ENCODE measurements around the gene HOXD4.

HOXD4 gene

DNA sequence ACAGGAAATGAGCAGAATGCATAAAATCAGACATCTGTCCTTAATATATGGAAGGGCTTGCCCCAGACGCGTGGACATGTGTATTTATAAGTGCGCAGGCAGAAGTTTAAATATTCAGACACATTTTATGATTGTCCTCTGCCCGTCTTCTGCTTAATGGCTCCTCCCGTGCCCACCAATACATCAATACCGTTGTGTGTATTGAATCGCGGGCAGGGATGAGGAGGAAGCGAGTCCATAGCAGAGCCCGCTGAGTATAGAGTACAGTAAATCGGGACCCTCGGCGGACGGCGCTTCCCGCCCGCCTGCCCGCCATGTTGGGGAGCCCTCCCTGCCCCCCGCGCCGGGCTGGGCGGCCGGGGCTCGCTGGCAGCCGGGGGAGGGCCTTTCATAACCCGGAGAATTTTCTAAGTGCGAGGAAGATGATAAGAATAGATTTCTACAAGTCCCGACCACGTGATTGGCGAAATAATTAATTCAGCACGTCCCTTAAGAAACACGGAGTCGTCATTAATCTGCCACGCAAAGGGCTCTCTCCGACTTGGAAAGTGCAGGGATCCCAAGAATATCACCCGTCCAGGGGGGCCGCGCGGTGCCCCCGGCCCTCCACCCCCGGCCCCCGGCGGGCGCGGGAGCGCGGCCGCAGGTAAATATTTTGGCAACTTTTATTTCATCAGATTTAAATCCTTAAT is 5.6 kb downstream of the HOXD4 start, which contains the start of gene HOXD3:
TSS of gene HOXD3 (plus strand) at position 501 of the 692 bp plus-strand sequence. CDS start 11,808 bp downstream, outside the sequence.
- no peak for DNase-seq (ENCODE audit: low spot score)

DNA sequence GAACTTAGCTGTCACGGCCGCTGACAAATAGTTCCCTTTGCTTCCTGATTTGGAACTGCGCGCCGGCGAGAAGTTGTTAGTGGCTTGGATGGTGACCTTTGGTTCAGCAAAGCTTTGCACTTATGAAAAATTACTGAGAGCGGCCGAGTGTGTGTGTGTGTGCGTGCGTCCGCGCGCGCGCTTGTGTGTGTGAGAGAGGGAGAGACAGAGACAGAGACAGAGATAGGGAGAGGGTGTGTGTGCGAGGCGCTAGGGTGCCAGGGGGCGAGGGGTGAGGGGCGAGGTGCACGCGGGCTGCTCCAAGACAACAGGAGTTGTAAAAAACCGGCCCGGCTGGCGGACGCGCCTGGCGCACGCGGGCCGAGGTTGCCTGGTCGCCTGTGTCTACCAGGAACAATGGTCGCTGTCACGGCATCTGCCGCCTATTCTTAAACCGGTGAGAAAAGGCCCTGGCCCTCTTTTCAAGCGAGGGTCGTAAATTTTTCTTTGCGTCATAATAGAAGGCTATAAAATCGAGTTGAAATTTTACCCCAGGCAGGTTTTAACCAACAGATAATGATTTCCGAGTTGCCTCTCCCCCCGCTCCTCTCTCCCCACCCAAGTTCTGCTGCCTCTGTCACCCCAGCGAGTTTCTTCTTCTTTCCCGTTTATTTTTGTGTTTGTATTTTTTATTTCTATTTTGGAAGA is 6.3 kb downstream of the HOXD4 start:
- DNase-seq (ENCODE audit: low spot score) = no peak

DNA sequence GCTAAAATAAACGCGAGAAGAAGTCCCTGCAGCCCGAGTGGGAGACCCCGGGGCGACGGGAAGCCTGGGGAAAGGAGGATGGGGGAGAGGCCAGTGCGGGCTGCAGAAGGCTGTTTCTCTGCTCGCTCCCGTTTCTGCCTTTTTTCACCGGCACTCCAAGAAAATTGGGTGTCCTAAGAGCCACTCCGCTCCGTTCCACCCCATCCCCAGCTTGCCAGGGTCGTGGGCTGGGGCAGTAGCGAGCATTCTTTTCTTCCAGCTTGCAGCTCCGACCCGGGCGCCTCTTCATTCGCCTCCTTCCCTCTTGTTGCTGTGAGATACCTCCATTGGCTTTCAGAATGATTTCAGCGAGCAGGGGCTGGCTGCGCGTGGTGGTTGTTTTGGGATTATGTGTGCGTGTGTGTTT is 6.8 kb downstream of the HOXD4 start:
- no peak for DNase-seq (ENCODE audit: low spot score)

DNA sequence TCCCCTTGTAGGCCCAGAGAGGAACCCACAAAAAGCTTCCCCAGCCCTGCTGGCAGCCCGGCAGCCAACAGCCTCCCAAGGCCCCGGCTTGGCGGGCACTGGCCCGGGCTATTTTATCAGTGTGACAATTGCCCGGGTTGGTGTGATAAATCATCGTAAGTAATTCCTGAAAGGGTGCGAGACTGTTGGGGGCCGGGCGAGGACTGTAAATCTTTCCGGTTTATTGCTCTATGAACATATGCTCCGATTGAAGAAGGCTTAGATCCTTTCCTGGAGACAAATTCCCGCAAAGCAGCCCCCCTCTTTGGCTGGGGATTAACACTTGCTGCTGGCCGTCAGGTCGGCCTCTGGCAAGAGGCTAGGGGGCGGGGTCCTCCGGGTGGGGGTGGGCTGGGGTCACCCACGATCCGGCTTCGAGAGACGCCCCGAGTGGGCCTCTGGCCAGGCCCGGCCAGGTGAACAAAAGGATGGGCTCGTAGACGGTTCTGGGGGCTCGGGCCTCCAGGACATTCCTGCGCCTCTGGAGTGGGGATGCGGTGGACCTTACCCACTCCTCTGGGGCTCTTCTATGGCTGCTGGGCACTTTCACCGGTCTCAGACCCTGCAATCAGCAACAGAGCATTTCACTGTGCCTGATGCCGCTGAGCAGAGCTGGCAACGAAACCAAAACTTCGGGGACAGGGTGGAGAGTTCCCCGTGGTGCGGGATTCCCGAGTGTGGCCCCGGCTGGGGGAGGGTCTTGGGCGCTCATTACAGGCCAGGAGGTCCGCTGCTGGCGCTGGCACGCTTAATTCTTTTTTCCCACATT is 7.7 kb downstream of the HOXD4 start:
- DNase-seq (ENCODE audit: low spot score) = no peak

GRCh38 chr2:176159663-176160250 is 8.4 kb downstream of the HOXD4 start:
- DNase-seq (ENCODE audit: low spot score) = no peak

- DNase-seq (ENCODE audit: low spot score) = no peak
Observed at GRCh38 chr2:176160251-176160985, 9.1 kb downstream of the HOXD4 start.

DNA sequence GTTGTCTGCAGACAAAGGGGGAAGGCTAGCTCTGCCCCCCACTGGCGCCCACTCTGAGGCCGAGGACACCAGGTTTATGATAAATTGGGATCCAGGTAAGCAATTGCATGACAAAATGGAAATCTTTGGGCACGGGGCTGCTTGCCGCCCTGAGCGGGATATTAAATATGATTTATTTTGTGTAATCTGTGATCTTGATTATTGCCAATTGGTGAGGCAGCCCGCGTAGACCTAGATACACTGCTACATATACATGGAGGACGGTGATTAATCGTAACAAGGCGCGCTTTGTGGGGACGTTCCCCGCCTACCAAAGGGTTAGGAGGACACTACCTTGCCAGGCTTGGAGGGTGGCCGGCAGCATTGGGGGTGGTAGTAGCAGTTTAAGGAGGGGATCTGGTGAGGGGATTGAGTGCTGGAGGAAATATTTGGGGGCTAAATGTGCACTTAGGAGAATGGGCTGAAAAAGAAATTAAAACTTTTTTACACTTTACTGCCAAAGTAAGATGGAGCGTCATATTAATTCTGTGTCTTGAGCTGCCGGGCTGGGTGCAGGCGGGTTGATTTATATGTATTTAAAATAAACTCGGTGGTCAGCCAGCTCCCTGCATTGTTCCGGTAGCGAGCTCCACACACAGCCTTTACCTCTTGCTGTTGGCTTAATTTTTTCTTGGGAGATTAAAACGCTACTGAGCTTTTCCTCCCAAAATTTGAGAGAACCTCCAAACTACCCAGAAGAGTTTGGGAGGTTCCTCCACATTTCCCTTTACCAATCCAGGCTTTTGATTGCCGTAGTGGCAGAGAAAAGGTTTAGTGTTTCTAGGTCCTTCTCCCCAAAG is 9.9 kb downstream of the HOXD4 start:
- no peak for DNase-seq (ENCODE audit: low spot score)

GRCh38 chr2:176161825-176162626 is 10.7 kb downstream of the HOXD4 start:
- DNase-seq (ENCODE audit: low spot score) = no peak

GRCh38 chr2:176162911-176163671 is 11.7 kb downstream of the HOXD4 start:
- no peak for DNase-seq (ENCODE audit: low spot score)

DNA sequence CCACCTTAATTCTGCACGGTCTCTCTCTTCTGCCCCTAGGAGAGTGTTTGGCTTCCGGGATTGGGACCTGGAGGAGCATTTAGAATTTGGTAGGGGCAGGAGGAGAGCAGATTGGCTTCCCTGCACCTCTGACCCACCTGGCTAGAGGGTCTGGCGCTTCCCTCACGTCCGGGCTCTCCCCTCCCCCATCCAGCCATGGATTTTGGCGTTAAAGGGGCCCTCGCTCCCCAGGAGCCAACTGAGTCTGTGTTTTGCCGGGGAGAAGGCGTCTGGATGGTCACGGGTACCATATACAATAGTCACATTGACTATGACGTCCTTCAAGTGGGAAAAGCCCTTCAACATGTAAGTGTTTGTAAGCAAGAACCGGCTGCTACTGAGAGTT is 12.3 kb downstream of the HOXD4 start:
- no peak for DNase-seq (ENCODE audit: low spot score)

- DNase-seq (ENCODE audit: low spot score) = no peak
Observed at GRCh38 chr2:176164201-176164600, 12.9 kb downstream of the HOXD4 start.

DNA sequence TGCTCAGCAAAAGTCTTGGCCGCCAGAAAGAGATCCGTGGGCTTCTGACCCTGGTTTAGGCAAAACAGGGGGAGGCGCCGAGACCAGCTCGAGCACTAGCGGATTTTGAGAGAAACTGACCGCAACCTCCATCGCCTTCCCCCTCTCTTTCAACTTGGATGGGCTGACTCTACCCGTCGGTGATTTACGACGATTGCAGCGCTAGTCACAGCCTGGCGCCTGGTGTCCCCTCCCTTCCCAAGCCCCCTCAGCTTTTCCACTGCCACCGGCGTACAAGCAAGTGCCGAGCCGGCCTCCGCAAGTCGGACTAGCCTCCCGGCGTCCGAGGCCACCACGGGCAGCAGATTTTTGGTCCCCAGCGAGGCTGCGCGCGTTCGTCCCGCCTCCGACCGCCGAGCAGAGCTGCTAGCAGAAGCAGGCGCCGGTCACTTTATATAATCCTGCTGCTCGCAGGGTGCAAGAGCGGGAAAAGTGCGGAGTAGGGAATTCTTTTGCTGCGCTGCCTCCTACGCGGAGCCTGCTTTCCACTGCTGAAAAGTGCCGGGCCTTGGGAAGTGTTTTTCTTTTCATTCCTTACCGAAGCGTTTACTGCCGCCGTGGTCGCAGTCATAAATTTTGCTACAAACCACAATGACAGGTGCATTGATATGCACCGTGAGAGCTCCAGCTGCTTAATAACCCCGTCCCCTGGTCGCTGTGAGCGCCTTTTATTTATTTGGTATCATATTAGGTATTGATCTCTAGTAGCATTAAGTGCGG is 13.4 kb downstream of the HOXD4 start:
- no peak for DNase-seq (ENCODE audit: low spot score)

- no peak for DNase-seq (ENCODE audit: low spot score)
Observed at GRCh38 chr2:176165370-176166050, 14.2 kb downstream of the HOXD4 start.

DNA sequence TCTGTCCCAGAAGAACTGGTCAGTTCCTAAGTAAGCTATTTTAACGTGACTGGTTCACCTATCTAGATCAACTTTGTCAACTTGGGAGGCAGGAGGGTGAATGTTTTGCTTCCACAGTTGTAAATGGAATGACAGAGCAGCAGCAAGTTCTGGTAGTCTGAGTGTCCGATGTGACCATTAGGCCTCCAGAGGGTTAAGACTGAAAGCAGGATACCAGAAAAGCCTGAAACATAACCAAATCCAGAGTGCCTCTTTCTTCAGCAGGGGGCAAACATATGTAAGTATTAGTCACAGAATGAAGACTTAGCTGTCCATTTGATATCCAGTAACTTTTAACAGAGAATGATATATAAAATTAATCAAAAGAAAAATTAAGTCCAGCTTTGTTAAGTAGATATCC is 14.9 kb downstream of the HOXD4 start:
- no peak for DNase-seq (ENCODE audit: low spot score)

DNA sequence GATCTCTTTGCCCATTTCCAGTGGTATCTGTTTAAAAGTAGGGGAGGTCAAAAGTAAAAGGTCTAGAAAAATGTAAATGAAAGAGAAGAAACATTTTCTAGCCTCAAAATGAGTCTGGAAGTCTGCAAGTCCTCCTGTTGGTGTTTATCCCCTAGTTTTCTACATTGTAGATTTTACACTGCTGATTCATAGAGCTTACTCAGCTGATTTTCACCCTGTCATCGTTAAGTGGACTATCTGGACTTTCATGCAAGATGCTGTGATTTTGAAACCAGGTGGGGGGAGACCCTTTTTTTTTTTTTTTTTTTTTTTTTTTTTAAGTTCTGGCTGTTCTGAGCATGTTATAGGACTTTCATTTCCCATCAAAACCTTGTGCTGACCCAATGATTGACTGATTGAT is 16.0 kb downstream of the HOXD4 start:
- DNase-seq (ENCODE audit: low spot score) = no peak

DNA sequence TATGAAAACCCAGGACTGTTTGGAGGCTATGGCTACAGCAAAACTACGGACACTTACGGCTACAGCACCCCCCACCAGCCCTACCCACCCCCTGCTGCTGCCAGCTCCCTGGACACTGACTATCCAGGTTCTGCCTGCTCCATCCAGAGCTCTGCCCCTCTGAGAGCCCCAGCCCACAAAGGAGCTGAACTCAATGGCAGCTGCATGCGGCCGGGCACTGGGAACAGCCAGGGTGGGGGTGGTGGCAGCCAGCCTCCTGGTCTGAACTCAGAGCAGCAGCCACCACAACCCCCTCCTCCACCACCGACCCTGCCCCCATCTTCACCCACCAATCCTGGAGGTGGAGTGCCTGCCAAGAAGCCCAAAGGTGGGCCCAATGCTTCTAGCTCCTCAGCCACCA is 17.8 kb downstream of the HOXD4 start:
- DNase-seq (ENCODE audit: low spot score) = no peak

- no peak for DNase-seq (ENCODE audit: low spot score)
Observed at GRCh38 chr2:176169711-176170110, 18.4 kb downstream of the HOXD4 start.

Data from CD4-positive, alpha-beta T cell treated with Interleukin-15 for 4 hours (primary cell).